HG03520 (cell line): ENCODE results near the gene RNF144A.
"Not testable (repeated sequence)": the region's sequence is repeated elsewhere in the genome, so short reads cannot be mapped to it uniquely, and the experiment has no call there.

Experiments used
- ATAC-seq: cut with Tn5 transposase; IDR thresholded peaks from one replicate; pipeline ENCODE4 v1.9.1; 2021; ENCODE audit warnings: mild to moderate bottlenecking, moderate library complexity; ENCODE audit not compliant: unreplicated experiment

RNF144A gene

GRCh38 chr2:6927753-6928152 lies 10.5 kb downstream of the RNF144A start:
- ATAC-seq: no peak

GRCh38 chr2:6928452-6928851 lies 11.2 kb downstream of the RNF144A start:
- no peak for ATAC-seq

DNA sequence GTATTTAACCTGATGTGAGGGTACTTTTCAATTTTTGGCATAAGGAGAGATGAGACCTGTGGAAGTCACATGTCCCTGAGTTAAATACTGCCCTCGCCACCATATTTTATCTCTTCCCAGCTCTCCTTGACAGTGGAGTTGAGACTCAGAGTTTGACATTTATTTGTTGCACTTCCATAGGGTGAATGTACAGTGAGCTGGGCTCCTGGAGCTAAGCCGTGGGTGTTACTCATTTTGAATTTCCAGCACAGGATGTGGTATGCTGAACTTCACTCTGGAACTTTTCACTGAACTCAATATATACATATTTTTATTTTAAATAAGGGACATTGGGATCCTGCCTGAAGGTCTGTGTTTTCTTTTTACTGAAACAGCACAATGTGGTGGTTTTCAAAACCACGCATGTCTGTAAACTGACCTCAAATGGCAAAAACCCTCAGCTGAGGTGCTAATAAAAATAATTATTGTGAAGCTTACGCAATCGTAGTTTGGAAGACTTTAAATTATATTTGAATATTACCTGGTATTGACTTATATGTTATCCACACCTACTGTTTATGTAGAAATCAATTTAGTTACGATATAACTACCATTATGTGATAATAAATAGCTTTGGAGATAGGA lies 12.1 kb downstream of the RNF144A start:
- no peak for ATAC-seq

- ATAC-seq: no peak
These were observed 13.9 kb downstream of the RNF144A start for GRCh38 chr2:6930923-6931647.

DNA sequence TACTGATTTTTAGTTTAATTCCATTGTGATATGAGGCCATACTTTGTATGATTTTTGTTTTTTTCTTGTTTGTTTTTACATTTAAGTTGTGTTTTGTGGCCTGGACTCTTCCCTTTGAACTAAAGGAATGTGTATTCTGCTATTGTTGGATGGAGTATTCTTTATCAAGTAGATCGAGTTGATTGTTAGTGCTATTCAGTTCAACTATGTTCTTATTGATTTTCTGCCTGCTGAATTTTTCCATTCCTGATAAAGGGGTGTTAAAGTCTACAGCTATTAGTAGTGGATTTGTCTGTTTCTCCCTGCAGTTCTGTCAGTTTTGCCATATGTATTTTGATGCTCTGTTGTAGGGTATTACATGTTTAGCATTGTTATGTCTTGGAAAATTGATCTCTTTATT lies 14.5 kb downstream of the RNF144A start:
- ATAC-seq: no peak

DNA sequence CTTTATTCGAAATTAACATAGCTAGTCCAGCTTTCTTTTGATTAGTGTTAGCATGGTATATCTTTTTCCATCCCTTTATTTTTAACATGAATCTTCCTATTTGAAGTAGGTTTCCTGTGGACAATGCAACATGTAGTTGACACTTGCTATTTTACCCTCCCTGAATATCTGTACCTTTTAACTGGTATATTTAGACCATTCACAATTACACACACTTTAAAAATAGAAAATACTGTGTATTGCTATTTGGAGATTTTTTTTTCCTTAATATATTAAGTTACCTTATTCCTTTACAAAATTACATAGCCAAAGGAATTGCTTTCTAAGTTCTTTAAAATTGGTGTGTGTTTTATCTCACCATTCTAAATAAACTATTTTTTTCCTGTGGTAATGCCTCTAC lies 15.0 kb downstream of the RNF144A start:
- no peak for ATAC-seq

DNA sequence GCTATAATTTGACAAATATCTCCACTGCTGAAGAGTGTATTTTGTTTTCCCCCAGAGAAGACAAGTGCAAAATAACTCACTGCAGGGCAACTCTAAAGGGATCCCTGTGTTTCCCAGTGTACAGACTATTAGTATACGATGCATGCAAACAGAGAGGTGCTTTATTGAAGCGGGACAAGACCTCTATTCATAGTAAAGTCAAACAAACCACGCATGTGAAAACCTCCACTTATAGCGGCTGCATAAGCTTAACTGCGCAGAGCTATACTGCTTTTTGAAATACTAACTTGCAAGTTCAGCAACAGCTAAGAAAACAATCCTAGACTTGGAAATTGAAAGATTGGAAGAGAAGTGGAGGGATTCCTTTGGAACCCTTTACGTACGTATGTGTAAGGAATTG lies 15.6 kb downstream of the RNF144A start:
- ATAC-seq: no peak

DNA sequence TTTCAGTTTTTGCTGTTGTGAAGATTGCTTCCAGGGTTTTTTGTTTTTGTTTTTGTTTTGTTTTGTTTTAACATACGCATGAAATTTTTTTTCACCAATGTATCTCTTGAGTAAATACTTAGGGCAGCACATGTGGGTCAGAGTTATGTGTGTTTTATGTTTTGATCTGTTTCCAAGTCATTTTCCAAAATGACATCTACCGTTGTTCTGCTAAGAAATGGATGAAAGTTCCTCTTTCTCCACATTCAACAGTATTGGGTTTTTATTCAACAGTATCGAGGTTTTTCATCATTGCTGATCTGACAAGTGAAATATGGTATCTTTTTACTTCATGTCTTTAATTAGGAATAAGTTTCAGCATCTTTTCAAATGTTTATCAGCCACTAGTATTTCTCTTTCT lies 16.7 kb downstream of the RNF144A start:
- no peak for ATAC-seq

DNA sequence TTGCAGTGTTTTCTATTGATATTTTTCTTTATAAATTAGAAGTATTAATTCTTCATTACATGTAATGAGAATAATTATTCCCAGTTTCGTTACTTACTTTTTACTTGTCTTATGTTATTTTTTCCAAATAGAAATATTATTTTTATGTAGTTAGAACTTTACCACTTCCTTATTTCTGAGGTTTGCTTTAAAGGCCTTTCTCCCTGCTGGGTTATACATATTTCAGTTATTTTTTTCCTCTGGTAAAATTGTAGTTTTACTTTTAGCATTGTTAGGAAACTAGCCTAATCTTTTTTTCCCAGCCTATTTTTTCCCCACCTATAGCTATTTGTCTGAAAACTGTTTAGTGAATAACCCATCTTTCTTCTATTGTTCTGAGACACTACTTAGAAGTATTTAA lies 17.1 kb downstream of the RNF144A start:
- ATAC-seq: no peak

GRCh38 chr2:6934758-6935651 lies 17.8 kb downstream of the RNF144A start:
- ATAC-seq: no peak

GRCh38 chr2:6935652-6936020 lies 18.4 kb downstream of the RNF144A start:
- ATAC-seq: not testable (repeated sequence)

DNA sequence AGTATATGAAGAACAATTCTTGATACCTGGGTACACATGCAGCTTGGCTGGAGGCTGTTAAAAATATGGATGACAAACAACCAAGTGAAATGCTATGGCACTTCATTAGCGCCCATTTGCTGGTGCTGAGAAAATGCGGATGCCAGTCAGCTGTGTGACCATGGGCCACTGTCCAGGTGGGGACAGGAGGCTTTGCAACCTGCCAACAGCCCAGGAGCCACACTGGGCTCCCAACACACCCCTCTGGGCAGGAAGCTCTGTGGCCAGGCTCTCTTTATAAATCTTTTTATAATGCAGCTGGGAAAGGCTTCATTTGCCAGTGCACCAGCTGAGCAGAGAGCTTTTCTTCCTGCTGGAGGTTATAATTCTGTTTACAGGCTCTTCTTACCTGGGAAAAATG lies 19.9 kb downstream of the RNF144A start:
- no peak for ATAC-seq

DNA sequence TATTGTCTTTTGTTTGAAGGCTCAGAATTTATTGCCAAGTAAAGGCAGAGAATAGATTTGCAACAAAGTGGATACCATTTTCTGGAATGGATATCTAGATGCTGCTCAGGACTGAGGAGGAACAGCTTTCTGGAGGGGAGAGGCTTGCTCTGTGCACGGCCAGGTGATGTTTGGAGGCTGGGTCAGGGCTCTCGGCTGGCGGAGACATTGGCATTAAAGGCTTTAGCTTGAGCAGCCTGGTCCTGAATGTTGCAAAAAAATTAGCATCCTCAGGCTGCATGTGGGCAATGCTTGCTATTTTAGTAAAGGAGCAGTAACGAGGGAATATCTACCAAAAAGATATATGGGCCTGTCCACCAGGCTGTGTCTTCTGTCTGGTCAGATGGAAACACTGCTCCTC lies 20.4 kb downstream of the RNF144A start:
- ATAC-seq: no peak

DNA sequence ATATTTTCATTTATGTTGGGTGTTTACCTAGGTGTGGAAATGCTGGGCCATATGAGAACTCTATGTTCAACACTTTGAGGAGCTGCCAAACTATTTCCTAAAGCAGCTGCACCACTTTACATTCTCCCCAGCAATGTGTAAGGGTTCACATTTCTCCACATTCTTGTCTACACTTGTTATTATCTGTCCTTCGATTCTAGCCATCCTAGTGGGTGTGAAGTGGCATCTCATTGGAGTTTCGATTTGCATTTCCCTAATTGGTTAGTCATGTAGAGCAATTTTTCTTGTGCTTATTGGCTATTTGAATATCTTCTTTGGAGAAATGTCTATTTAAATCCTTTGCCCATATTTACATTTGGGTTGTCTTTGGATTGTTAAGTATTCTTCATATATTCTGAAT lies 21.9 kb downstream of the RNF144A start:
- no peak for ATAC-seq

- ATAC-seq: no peak
These were observed 23.6 kb downstream of the RNF144A start for GRCh38 chr2:6940820-6941219.

DNA sequence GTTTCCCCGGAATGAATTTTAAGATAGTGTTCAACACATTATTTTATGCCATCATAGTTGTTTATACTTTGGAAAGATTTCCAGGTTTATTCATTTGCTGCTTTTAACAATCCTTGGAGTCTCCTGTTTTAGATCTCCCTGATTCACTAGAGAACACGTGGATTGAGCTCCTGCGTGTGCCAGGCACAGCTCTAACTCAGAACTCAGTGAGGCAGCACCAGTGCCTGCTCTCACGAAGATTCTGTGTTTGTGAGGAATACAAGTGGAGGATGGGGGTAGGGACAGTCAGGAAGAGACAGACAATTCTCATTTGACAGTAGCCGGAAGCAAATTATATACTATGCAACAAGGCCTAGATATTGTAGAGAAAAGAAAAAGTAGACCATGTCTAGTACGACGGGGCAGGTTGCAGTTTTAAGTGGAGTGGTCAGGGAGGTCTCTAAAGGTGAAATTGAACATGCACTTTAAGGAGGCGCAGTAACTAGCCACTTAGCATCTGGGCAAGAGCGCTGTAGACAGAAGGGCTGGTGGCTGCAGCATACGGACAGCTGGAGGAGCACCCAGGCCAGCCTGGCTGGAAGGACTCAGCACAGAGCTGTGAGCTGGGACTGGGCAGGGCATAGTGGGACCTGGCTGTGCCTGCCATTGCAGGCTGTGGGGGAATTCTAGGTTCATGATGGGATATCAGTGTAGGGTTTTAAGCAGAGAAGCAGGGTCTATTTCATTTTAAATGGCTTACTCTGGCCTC lies 24.3 kb downstream of the RNF144A start:
- no peak for ATAC-seq

DNA sequence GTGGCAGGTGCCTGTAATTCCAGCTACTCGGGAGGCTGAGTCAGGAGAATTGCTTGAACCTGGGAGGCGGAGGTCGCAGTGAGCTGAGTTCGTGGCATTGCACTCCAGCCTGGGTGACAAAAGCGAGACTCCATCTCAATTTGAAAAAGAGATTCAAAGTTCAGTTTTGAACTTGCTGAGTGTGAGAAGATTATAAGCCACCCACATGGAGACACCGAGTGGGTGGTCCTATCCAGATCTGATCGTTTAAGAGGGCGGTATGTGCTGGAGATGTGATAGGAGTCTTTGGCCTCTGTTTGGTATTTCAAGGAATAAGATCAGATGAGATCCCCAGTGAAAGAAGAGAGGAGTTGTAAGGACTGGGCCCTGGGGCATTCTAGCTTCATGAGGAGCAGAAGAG lies 25.6 kb downstream of the RNF144A start:
- ATAC-seq: no peak

- no peak for ATAC-seq
These were observed 26.3 kb downstream of the RNF144A start for GRCh38 chr2:6943523-6943922.

DNA sequence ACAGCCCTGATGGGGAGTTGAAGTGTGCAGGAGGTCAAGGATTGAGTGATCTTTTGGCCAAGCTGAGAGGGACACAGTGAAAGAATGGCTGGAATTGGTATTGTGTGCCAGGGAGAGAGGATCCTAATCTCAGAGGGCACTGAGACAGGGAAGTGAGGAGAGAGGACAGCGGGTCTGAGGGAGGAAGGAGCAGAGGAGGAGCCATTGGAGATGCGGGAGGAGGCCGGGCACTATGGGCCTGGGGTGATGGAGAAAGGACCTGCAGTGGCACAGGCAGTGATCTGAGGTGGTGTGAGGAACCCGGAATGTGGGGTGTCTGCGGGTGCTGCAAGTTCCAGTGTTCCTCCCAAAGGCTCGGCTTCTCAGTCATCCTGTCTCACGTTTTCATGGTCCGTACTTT lies 26.8 kb downstream of the RNF144A start:
- ATAC-seq: no peak

DNA sequence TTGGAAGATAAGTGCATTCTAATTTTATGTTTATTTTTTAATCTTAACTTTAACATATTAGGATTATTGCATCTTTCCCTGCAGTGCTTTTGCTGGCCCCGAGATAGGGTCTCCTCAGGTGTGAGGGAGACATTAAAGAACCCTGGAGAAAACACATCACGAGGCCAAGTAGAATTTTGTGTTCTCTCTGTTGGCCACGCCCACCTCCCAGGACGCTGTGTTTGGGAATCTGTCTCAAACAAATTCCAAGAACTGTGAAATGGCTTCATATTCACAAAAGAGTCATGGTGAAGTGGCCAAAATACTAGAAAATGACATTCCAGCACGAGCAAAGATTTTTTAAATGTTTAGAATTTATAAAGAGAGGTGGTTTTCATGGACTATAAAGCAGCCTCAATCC lies 27.3 kb downstream of the RNF144A start:
- no peak for ATAC-seq
